HEK293 (cell line): ENCODE data around the gene DUSP22.

Source experiments
- CTCF ChIA-PET: fragments of 350-600 bp; formaldehyde crosslinking; extraction: SDS; loops from one replicate; lab custom pipeline; 2021; ENCODE audit warnings: antibody characterized with exemption; lab: Yijun Ruan, JAX
- POLR2A ChIA-PET: fragments of 300-600 bp; formaldehyde crosslinking; extraction: SDS; loops from one replicate; lab custom pipeline; 2020; ENCODE audit warnings: antibody characterized with exemption, inconsistent platforms; lab: Yijun Ruan, JAX
- H3K27ac ChIP-seq: fragments of 200-500 bp; sonication (Bioruptor generic); 2 replicates; pipeline ENCODE4 v1.5.1; 2014; ENCODE audit warnings: low read depth, low read length, control low read depth, inconsistent platforms; ENCODE audit errors: extremely low read depth
- H3K36me3 ChIP-seq, 2 experiments: fragments of 200-500 bp in 1 of 2; sonication (Bioruptor generic) in 1 of 2; 1 replicate in 1 of 2; 2 replicates in 1 of 2; pipeline ENCODE4 v1.5.1; 2014 to 2017; ENCODE audit warnings: inconsistent platforms in 2 of 2, low read length in 2 of 2; ENCODE audit not compliant: control insufficient read depth in 2 of 2, insufficient read depth in 1 of 2
- H3K4me1 ChIP-seq: fragments of 200-500 bp; sonication (Bioruptor generic); 2 replicates; pipeline ENCODE4 v1.5.1; 2014; ENCODE audit warnings: mild to moderate bottlenecking, low read length, inconsistent platforms; ENCODE audit not compliant: control insufficient read depth, insufficient read depth
- H3K4me3 ChIP-seq: 2 replicates; pipeline ENCODE4 v1.5.1; 2011; ENCODE audit warnings: low read depth, mild to moderate bottlenecking, control low read depth, low read length, moderate library complexity
- H3K9me3 ChIP-seq: fragments of 200-500 bp; sonication (Bioruptor generic); 2 replicates; pipeline ENCODE4 v1.5.1; 2014; ENCODE audit warnings: low read depth, low read length, inconsistent platforms; ENCODE audit not compliant: control insufficient read depth, insufficient read depth
- GLI2 ChIP-seq: fragments of 450-650 bp; formaldehyde crosslinking; IDR thresholded peaks from 2 replicates; pipeline ENCODE4; 2017; ENCODE audit warnings: missing biosample characterization, missing genetic modification characterization, low read depth, borderline replicate concordance
- GLIS2 ChIP-seq: fragments of 450-650 bp; formaldehyde crosslinking; IDR thresholded peaks from 2 replicates; pipeline ENCODE4 v1.5.1; 2016; ENCODE audit warnings: missing biosample characterization, missing genetic modification characterization
- PRDM1 ChIP-seq: fragments of 450-650 bp; formaldehyde crosslinking; IDR thresholded peaks from 2 replicates; pipeline ENCODE4; 2016; ENCODE audit warnings: missing biosample characterization, missing genetic modification characterization
- SCRT1 ChIP-seq: fragments of 450-650 bp; formaldehyde crosslinking; IDR thresholded peaks from 2 replicates; pipeline ENCODE4 v1.5.1; 2016; ENCODE audit warnings: missing biosample characterization, missing genetic modification characterization, borderline replicate concordance
- ZFHX2 ChIP-seq: fragments of 450-650 bp; formaldehyde crosslinking; conservative IDR thresholded peaks from 2 replicates; pipeline ENCODE4 v1.5.1; 2016; ENCODE audit warnings: missing biosample characterization, missing genetic modification characterization
- ZNF239 ChIP-seq: fragments of 450-650 bp; formaldehyde crosslinking; IDR thresholded peaks from 2 replicates; pipeline ENCODE4 v1.5.1; 2016; ENCODE audit warnings: missing biosample characterization, missing genetic modification characterization
- ZNF366 ChIP-seq: fragments of 450-650 bp; formaldehyde crosslinking; conservative IDR thresholded peaks from 2 replicates; pipeline ENCODE4 v1.5.1; 2016; ENCODE audit warnings: missing biosample characterization, missing genetic modification characterization
- ZNF548 ChIP-seq: fragments of 450-650 bp; formaldehyde crosslinking; IDR thresholded peaks from 2 replicates; pipeline ENCODE4 v1.5.1; 2016; ENCODE audit warnings: missing biosample characterization, missing genetic modification characterization
- ZNF624 ChIP-seq: fragments of 450-650 bp; formaldehyde crosslinking; IDR thresholded peaks from 2 replicates; pipeline ENCODE4 v1.5.1; 2017; ENCODE audit warnings: missing biosample characterization, missing genetic modification characterization
- ZNF707 ChIP-seq: fragments of 450-650 bp; formaldehyde crosslinking; IDR thresholded peaks from 2 replicates; pipeline ENCODE4 v1.5.1; 2016; ENCODE audit warnings: missing biosample characterization, missing genetic modification characterization
- ZSCAN16 ChIP-seq: fragments of 450-650 bp; formaldehyde crosslinking; IDR thresholded peaks from 2 replicates; pipeline ENCODE4 v1.5.1; 2016; ENCODE audit warnings: missing biosample characterization, missing genetic modification characterization
- TF ChIP-seq, protein P1 (sequence below): fragments of 450-650 bp; formaldehyde crosslinking; IDR thresholded peaks from 2 replicates; pipeline ENCODE4 v1.5.1; 2016; ENCODE audit warnings: missing biosample characterization, missing genetic modification characterization
- TF ChIP-seq, protein P2 (sequence below): fragments of 450-650 bp; formaldehyde crosslinking; IDR thresholded peaks from 2 replicates; pipeline ENCODE4 v1.5.1; 2016; ENCODE audit warnings: missing biosample characterization, missing genetic modification characterization, low read depth
- TF ChIP-seq, protein P3 (sequence below): fragments of 450-650 bp; formaldehyde crosslinking; IDR thresholded peaks from 2 replicates; pipeline ENCODE4 v1.5.1; 2017; ENCODE audit warnings: missing biosample characterization, missing genetic modification characterization
- TF ChIP-seq, protein P4 (sequence below): fragments of 450-650 bp; formaldehyde crosslinking; IDR thresholded peaks from 2 replicates; pipeline ENCODE4 v1.5.1; 2016; ENCODE audit warnings: missing biosample characterization, missing genetic modification characterization

The DUSP22 gene

DNA sequence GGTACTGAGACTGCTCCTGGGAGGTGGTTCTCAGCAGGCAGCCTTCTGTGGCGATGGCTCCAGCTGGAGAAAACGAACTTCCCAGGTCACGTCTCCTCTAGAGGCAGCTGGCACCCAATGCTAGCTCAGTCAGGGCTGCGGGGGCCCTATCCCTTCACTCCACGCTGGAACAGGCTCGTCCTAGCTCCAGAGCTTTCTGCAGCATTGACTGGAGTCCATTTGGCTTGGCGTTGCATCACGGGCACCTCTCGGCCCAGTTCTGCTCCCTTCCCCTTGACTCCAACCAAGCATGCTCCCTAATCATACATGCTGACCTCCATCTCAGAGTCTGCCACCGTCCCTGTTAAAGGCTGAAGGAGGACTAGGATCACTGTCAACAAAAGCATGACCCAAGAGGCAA, 93.3 kb downstream of the DUSP22 start:
- POLR2A ChIA-PET, result no interaction called here
- Histone ChIP-seq H3K27ac (no peak overlapping the region), H3K9me3 (no peaks in the 10 kb centered on the region), H3K4me1 (no peaks in the 10 kb centered on the region), H3K36me3 (no peaks in the 10 kb centered on the region), H3K4me3 (no peak overlapping the region)
- TF ChIP-seq ZFHX2 (tag by site-specific recombination) (no peak), ZNF239 (tag by site-specific recombination) (no peak), ZNF707 (tag by site-specific recombination) (no peak), ZNF366 (no peak), GLI2 (tag by site-specific recombination) (no peak), PRDM1 (tag by site-specific recombination) (no peak), GLIS2 (tag by site-specific recombination) (no peak)
- TF ChIP-seq, protein P1, sequence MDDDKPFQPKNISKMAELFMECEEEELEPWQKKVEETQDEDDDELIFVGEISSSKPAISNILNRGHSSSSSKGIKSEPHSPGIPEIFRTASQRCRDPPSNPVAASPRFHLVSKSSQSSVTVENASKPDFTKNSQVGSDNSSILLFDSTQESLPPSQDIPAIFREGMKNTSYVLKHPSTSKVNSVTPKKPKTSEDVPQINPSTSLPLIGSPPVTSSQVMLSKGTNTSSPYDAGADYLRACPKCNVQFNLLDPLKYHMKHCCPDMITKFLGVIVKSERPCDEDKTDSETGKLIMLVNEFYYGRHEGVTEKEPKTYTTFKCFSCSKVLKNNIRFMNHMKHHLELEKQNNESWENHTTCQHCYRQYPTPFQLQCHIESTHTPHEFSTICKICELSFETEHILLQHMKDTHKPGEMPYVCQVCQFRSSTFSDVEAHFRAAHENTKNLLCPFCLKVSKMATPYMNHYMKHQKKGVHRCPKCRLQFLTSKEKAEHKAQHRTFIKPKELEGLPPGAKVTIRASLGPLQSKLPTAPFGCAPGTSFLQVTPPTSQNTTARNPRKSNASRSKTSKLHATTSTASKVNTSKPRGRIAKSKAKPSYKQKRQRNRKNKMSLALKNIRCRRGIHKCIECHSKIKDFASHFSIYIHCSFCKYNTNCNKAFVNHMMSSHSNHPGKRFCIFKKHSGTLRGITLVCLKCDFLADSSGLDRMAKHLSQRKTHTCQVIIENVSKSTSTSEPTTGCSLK (tag by site-specific recombination), result no peak
- TF ChIP-seq, protein P2, sequence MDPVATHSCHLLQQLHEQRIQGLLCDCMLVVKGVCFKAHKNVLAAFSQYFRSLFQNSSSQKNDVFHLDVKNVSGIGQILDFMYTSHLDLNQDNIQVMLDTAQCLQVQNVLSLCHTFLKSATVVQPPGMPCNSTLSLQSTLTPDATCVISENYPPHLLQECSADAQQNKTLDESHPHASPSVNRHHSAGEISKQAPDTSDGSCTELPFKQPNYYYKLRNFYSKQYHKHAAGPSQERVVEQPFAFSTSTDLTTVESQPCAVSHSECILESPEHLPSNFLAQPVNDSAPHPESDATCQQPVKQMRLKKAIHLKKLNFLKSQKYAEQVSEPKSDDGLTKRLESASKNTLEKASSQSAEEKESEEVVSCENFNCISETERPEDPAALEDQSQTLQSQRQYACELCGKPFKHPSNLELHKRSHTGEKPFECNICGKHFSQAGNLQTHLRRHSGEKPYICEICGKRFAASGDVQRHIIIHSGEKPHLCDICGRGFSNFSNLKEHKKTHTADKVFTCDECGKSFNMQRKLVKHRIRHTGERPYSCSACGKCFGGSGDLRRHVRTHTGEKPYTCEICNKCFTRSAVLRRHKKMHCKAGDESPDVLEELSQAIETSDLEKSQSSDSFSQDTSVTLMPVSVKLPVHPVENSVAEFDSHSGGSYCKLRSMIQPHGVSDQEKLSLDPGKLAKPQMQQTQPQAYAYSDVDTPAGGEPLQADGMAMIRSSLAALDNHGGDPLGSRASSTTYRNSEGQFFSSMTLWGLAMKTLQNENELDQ (tag by site-specific recombination), result no peak
- TF ChIP-seq, protein P3, sequence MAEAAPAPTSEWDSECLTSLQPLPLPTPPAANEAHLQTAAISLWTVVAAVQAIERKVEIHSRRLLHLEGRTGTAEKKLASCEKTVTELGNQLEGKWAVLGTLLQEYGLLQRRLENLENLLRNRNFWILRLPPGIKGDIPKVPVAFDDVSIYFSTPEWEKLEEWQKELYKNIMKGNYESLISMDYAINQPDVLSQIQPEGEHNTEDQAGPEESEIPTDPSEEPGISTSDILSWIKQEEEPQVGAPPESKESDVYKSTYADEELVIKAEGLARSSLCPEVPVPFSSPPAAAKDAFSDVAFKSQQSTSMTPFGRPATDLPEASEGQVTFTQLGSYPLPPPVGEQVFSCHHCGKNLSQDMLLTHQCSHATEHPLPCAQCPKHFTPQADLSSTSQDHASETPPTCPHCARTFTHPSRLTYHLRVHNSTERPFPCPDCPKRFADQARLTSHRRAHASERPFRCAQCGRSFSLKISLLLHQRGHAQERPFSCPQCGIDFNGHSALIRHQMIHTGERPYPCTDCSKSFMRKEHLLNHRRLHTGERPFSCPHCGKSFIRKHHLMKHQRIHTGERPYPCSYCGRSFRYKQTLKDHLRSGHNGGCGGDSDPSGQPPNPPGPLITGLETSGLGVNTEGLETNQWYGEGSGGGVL, result no peak
- CTCF ChIA-PET, result no interaction called here

DNA sequence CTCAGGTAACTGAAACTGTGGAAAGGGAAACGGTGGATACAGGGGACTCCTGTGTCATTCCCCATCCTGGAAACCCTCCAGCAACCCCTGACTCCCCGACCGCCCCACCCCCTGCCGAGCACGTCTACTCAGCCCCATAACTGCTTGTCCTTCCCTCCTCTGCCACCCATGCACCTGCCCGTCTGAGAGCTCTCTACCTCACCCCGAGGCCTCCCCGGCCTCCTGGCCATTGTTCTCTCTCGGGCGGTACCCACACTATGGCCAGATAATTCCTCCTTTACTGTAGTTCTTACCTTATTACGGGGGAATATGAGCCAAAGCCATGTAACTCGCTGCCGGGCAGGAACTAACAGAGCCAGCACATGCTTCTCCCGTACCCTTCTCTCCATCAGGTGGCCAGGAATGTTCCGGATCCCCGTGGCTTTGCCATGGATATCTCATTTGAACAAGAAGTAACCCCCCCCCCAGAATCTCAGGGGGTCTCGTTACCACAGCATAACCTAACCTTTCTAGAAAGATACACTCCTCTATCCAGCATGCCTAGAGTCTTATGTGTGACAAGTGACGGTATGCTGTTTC, 94.5 kb downstream of the DUSP22 start:
- Histone ChIP-seq H3K27ac (no peak overlapping the region), H3K9me3 (no peaks in the 10 kb centered on the region), H3K4me3 (no peak overlapping the region), H3K36me3 (no peaks in the 10 kb centered on the region), H3K4me1 (no peaks in the 10 kb centered on the region; the same call in 1 of the 2 replicates)
- ChIA-PET POLR2A (no interaction called here), CTCF (no interaction called here)
- TF ChIP-seq ZNF624 (no peak), ZNF548 (tag by site-specific recombination) (no peak), ZSCAN16 (tag by site-specific recombination) (no peak), SCRT1 (no peak)
- TF ChIP-seq, protein P4, sequence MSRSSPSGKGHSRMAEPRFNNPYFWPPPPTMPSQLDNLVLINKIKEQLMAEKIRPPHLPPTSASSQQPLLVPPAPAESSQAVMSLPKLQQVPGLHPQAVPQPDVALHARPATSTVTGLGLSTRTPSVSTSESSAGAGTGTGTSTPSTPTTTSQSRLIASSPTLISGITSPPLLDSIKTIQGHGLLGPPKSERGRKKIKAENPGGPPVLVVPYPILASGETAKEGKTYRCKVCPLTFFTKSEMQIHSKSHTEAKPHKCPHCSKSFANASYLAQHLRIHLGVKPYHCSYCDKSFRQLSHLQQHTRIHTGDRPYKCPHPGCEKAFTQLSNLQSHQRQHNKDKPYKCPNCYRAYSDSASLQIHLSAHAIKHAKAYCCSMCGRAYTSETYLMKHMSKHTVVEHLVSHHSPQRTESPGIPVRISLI (tag by site-specific recombination), result no peak
- TF ChIP-seq, protein P3, result no peak
